Tongue (tissue), 2 donors: ENCODE measurements around the gene DHX8. TPM values are rescaled to one million over a fixed set of nuclear protein-coding genes. Genes with fewer than 3 reads are reported as not detected.
"Not testable (repeated sequence)": the region's sequence is repeated elsewhere in the genome, so short reads cannot be mapped to it uniquely, and the experiment has no call there.

Experiments used
- DNase-seq: peaks from one replicate; pipeline ENCODE4 v3.0.0-alpha.2; 2015
- total RNA-seq: library from RNA; depleted of rRNA; stranded (reverse); fragments of >200 nt; gene quantifications from one replicate; pipeline ENCODE4 v1.2.3, GENCODE V29; 2014

Gene DHX8
- total RNA-seq, 1 donor from 2014 or later, result 34.4 TPM

GRCh38 chr17:43462569-43462968 is 21.2 kb upstream of the DHX8 start:
- not testable (repeated sequence) for DNase-seq

- DNase-seq, result no peak
Measured at GRCh38 chr17:43463241-43463640, 20.5 kb upstream of the DHX8 start.

- no peak for DNase-seq
Measured at GRCh38 chr17:43464046-43464445, 19.7 kb upstream of the DHX8 start.

DNA sequence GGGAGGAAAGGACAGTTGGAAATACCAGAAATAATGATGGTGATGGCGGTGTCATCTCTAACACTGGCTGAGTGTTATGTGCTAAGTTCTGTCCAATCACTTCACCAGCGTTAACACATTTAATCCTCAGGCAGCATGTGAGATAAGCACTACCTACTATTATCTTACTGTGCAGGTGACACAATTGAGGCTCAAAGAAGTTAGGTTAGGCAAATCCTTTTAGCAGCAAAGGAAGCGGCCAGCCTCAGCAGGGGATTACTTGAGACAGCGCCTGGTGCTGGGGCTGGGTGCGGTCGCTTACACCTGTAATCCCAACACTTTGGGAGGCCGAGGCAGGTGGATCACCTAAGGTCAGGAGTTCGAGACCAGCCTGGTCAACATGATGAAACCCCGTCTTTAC is 18.7 kb upstream of the DHX8 start:
- no peak for DNase-seq

DNA sequence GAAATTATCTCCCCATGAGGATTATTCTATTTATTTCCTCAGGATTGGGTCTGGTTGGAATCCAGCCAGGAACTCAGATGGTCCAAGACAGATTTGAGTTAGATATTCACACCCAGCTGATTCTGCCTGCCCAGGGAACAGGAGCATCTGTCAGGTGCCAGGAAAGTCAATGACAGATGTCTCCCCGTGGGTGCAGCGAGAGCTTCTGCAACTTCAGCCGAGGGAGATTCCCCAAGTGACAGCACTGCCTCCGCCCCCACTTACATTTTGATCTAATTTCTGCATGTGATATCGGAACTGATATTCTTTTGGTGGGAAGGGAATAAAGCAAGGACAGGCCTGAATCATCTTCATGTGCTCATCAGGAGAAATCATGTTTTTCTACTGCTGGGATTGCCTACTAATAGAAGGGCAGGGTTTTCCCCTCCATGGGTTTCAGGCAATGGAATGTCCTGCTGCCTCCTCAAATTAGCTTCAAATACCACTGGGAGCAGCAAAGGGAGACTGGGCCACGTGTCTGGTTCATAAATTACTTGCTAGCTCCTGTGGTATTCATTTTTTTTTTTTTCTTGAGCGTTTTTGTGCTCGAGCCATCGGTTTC is 15.7 kb upstream of the DHX8 start:
- peak; percentile 64 for DNase-seq

GRCh38 chr17:43468691-43469139 is 15.1 kb upstream of the DHX8 start:
- DNase-seq, result peak; percentile 56

GRCh38 chr17:43469145-43469544 is 14.6 kb upstream of the DHX8 start:
- peak; percentile 59 for DNase-seq

GRCh38 chr17:43471585-43472160 is 12.1 kb upstream of the DHX8 start:
- DNase-seq, result no peak

DNA sequence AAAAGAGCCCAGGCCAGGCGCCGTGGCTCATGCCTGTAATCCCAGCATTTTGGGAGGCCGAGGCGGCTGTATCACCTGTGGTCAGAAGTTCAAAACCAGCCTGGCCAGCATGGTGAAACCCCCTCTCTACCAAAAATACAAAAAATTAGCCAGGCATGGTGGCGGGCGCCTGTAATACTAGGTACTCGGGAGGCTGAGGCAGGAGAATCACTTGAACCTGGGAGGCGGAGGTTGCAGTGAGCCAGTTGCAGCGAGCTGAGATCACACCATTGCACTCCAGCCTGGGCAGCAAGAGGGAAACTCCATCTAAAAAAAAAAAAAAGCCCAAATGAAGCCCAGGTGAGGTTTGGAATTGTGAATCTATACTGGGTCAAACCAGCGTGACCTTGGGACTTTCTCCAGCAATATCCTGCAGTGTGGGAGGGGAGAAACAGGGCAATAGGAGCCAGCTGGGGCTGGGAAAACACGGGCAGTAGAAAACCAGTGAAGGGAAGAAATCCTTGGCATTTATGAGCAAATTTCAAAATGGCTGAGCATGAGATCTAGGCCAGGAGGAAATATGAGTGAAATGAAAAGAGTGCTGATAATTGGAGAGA is 8.2 kb upstream of the DHX8 start:
- DNase-seq, result no peak

- DNase-seq, result not testable (repeated sequence)
Measured at GRCh38 chr17:43476306-43476705, 7.5 kb upstream of the DHX8 start.

DNA sequence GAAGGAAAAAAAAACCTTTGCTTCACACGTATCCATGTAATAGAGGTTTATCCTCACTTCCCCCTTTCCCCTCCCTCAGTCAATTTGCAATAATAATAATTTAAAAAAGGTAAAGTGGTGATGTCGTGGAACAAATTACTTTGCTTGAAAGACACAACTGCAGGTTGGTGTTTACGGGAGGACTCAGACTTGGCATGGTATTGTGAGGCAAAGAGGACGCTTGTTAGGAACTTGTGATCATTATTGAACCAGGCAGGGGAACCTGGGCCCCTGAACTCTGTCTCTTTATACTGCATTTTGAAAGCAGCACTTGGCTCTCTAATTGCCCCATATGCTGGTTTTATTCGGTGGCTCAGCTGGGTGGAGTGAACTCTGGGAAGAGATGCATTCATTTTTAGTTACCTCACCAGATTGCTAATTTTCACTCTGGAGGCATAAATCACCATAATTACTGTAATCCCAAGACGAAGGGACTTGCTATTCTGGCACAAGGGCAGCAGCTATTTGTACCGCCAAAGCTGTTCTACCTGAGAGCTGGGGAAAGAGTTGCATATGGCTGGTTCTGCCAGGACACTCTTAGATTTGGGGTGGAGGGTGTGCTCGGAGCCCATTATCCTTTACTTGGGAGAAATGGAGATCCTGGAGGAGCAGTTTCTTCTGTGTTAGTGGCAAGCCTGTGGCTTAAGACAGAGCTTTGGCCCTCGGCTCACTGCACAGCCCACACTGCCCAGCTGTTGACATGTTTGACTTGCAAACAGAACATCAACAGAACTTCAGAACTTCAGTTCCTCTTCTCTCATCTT is 5.7 kb upstream of the DHX8 start:
- DNase-seq, result no peak

DNA sequence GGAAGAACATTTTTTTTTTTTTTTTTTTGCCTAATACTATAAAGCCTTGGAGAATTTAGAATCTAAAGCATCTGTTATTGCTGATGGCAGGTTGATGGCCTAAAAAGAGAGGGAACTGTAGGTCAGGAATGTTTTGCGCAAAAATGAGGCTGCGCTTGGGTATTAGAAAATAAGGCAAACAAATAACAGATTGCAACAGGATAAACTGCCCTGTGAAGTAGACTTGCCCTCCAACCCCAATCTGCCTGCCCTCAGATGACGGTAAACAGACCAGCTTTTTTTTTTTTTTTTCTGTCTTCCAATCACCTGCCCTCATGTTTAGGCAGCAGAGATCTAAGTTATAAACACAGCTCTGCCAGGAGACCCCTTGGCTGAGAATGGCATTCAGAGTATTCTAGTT is 3.8 kb upstream of the DHX8 start:
- DNase-seq, result no peak

GRCh38 chr17:43482103-43483012 is 1.4 kb upstream of the DHX8 start:
- DNase-seq, result no peak

DNA sequence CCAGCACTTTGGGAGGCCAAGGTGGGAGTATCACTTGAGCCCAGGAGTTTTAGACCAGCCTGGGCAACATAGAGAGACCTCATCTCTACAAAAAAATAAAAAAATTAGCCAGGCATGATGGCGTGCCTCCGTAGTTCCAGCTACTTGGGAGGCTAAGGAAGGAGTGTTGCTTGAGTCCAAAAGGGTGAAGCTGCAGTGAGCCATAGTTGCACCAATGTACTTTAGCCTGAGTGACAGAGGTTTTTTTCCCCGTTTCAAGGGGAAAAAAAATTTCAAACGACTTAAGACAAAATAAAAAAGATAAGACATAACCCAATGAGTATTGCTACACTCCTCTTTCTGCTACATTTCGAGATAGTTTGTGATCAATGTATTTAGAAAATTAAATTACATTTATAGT is 6.8 kb downstream of the DHX8 start:
- no peak for DNase-seq

DNA sequence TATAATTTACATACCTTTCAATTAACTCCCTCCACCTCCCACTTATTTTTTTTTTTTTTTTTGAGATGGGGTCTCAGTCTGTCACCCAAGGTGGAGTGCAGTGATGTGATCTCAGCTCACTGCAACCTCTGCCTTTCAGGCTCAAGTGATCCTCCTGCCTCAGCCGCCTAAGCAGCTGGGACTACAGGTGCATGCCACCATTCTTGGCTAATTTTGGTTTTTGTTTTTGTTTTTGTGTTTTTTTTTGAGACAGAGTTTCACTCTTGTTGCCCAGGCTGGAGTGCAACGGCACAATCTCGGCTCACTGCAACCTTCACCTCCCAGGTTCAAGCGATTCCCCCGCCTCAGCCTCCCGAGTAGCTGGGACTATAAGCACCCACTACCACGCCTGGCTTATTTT is 25.7 kb downstream of the DHX8 start:
- not testable (repeated sequence) for DNase-seq

GRCh38 chr17:43511199-43511598 is 27.4 kb downstream of the DHX8 start:
- DNase-seq, result not testable (repeated sequence)

- DNase-seq, result peak; percentile 8
Measured at GRCh38 chr17:43515656-43516055, 31.9 kb downstream of the DHX8 start.

DNA sequence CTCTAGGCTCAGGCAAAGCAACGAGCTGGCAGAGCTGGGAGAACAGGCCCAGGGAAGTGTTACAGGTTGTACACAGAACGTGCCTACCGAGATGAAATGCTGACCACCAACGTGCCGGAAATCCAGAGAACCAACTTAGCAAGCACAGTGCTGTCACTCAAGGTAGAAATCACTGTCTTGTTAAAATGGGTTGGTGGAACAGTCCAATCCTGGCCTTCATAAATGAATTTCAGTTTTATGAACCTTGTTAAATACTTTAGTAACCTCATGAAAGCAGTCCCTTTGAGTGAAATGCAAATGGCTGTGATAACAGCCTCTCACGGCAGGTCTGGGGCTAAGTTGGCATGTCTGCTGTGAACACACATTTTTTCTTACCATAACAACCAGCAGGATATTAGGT is 33.4 kb downstream of the DHX8 start:
- DNase-seq, result no peak

DNA sequence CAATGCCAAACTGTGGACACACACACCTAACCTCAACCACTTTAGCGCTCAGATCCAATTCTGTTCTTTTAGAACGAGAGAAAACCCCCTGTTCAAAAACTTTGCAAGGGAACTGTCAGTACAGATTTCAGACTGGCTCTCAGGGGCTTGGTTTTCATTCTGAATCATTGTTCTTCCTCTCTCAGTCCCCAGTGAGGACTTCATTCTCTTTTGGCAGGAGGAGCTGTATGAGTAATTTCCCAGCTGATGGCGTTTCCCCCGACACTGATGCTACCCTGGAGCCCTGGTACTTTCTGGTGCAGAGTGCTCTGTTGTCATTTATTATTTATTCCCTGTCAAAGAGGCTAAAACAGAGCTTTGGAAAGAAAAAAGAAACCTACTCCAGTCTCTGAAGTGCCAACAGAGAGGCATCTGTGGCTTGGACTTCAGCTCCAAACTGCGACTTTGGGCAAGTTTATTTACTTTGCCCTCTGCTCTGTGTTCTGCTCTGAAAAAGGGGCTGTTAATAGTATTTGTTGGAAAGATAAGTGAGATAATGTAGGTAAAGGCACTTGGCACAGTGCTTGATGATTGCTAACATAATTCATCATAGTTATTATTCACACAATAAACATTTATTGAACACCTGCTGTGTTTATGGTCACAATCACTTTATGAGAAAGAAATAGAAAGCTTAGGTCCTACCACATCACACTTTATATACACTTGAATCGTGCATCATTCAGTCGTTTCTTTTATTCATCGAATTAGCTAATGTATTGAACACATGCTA is 34.0 kb downstream of the DHX8 start:
- no peak for DNase-seq

DNA sequence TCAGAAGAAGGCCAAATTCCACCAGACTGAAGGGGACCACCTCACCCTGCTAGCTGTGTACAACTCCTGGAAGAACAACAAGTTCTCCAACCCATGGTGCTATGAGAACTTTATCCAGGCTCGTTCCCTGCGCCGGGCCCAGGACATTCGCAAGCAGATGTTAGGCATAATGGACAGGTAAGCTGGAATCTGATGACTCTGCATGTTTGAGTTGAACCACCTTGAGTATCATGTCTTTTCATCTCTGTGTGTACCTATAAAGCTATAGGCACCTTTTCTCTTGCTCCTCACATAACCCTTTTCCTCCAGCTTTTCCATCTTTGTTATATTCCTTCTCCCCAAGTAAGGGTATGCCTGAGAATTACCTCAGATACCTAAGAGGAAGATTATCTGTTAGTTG is 37.6 kb downstream of the DHX8 start:
- no peak for DNase-seq

- DNase-seq, result no peak
Measured at GRCh38 chr17:43524945-43525575, 41.3 kb downstream of the DHX8 start.
